ENCODE data around the gene BMAL2. TPM values are rescaled to one million over a fixed set of nuclear protein-coding genes. Genes with fewer than 3 reads are reported as not detected.

Gene BMAL2
- total and polyA plus RNA-seq, 12 donors, result 0.40 to 2.5 (median 1.1) TPM

DNA sequence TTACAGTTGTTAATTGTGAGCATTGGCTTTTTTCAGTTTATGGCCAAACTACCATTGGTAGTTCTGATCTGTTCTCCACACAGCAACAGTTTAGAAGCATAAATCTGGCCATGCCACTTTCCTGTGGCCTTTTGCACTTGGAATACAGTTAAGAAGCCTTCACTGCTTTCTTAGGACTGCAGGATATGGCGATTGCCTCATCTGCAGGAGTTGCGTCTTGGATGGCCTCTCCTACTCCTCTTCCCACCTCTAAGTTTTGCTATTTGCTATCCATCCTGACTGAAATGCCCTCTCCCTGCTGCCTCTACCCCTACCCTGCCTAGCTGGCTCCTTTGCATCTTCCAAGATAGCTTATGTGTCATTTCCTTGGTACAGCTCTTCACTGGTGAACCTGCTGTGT, 12.8 kb upstream of the BMAL2 start:
- no peaks in the 10 kb centered on the region for H3K9me3 ChIP-seq (replicated peaks in 1 of 3)
- no peaks in the 10 kb centered on the region for H3K27me3 ChIP-seq
- no peak for TF ChIP-seq POLR2A (IDR thresholded peaks at IDR 0.05)
- TF ChIP-seq, protein P1, sequence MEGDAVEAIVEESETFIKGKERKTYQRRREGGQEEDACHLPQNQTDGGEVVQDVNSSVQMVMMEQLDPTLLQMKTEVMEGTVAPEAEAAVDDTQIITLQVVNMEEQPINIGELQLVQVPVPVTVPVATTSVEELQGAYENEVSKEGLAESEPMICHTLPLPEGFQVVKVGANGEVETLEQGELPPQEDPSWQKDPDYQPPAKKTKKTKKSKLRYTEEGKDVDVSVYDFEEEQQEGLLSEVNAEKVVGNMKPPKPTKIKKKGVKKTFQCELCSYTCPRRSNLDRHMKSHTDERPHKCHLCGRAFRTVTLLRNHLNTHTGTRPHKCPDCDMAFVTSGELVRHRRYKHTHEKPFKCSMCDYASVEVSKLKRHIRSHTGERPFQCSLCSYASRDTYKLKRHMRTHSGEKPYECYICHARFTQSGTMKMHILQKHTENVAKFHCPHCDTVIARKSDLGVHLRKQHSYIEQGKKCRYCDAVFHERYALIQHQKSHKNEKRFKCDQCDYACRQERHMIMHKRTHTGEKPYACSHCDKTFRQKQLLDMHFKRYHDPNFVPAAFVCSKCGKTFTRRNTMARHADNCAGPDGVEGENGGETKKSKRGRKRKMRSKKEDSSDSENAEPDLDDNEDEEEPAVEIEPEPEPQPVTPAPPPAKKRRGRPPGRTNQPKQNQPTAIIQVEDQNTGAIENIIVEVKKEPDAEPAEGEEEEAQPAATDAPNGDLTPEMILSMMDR (IDR thresholded peaks at IDR 0.05), result no peak
- no peak for DNase-seq
- no peak overlapping the region for H3K27ac ChIP-seq
- 91 to 96% (median 94%) methylated on average over 2 of the region's 2 CpGs for WGBS, 4 donors
- H3K4me3 ChIP-seq, result no peak overlapping the region
- intact Hi-C loops (cut with DNase I), result no loop called here
- no peaks in the 10 kb centered on the region for H3K4me1 ChIP-seq (replicated peaks in 1 of 2)
- H3K36me3 ChIP-seq (replicated peaks in 1 of 2), result peaks cover 0 to 62% of the 10 kb centered on the region in 2 donors

DNA sequence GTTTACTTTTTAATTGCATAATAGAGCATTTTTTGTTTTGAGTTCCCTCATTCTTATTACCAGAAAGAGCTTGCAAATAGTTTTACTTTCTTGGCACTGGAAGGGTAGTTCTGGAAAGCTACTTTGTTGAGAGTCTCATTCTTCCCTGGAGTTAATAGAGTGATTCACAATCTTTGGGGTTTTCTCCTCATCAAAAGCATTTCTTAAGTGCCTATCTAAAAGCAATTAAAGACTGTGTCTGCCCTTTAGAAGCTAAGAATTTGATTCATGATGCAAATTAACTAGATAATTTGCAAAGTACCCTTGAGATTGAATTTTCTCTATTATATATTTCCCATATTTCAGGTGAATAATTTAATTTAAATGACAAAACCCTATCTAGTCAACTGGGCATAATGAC, 8.1 kb upstream of the BMAL2 start:
- intact Hi-C loops (cut with DNase I), result no loop called here
- no peak for TF ChIP-seq POLR2A (IDR thresholded peaks at IDR 0.05)
- TF ChIP-seq, protein P1 (IDR thresholded peaks at IDR 0.05), result no peak
- Histone ChIP-seq H3K27me3 (no peaks in the 10 kb centered on the region), H3K4me1 (replicated peaks in 1 of 2) (no peaks in the 10 kb centered on the region), H3K27ac (no peak overlapping the region), H3K9me3 (replicated peaks in 1 of 3) (no peaks in the 10 kb centered on the region), H3K4me3 (no peak overlapping the region), H3K36me3 (replicated peaks in 1 of 2) (peaks cover 0 to 23% of the 10 kb centered on the region in 2 donors)
- DNase-seq, result no peak

DNA sequence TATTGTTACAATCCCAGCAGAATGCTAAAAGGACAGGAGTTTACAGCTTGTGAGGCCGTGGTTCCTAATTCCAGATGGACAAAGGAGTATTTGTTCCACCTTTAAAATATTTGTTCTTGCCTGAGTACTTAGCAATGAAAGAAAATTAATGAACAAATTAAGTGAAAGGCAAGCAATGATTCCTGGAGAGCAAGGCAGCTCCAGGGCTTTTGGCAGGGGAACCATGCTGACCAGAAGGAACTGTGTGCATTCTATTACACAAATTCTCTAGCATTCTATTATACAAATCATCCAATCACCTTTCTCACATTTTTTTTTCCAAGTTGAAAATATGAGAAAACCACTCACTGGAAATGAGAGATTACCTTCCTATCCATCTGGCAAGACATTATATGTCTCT, 1.8 kb upstream of the BMAL2 start:
- no peak overlapping the region for H3K27ac ChIP-seq
- no peaks in the 10 kb centered on the region for H3K9me3 ChIP-seq (replicated peaks in 1 of 3)
- no peak for DNase-seq
- 87 to 96% (median 90%) methylated on average over 1 of the region's 1 CpG for WGBS, 4 donors
- H3K4me1 ChIP-seq (replicated peaks in 1 of 2), result peaks cover 7 to 18% of the 10 kb centered on the region in 2 donors
- no peaks in the 10 kb centered on the region for H3K36me3 ChIP-seq (replicated peaks in 1 of 2)
- TF ChIP-seq, protein P1 (IDR thresholded peaks at IDR 0.05), result no peak
- no peak for TF ChIP-seq POLR2A (IDR thresholded peaks at IDR 0.05)
- no peaks in the 10 kb centered on the region for H3K27me3 ChIP-seq
- H3K4me3 ChIP-seq, result no peak overlapping the region
- intact Hi-C loops (cut with DNase I), result no loop called here

DNA sequence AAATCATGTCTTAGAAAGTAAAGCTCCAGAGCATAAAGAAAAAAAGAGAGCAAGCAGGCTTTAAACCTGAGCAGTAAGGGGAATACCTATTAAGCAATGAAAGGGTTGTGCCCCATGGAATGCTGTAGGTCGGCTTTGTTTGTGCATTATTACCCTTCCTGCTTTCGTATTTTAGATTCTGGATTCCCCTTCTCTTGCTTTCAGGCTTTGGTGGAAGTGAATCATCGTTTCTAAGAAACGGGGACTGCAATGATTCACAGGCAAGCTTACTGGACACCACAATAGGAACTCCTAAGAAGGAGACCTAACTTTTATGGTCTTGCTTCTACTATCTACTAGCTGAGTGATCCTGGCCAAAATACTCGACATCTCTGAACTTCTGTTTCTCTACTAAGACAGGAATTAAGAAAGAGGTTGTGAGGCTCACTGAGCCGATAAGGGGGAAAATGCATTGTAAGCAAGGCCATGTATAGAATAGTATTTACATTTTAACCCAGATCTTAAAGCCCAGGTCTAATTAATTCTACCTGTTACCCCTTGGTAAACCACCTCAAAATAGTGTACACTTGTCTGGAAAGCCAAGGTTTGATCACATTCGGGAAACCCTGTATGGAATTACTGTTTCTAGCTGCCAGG, 1.2 kb upstream of the BMAL2 start:
- Histone ChIP-seq H3K9me3 (replicated peaks in 1 of 3) (no peaks in the 10 kb centered on the region), H3K27me3 (no peaks in the 10 kb centered on the region), H3K36me3 (replicated peaks in 1 of 2) (no peaks in the 10 kb centered on the region), H3K4me3 (no peak overlapping the region), H3K4me1 (replicated peaks in 1 of 2) (peaks cover 7 to 18% of the 10 kb centered on the region in 2 donors), H3K27ac (no peak overlapping the region)
- peak in 4 of 7 donors; percentile 22 to 43 (median 30) for DNase-seq
- intact Hi-C loops (cut with DNase I), result no loop called here
- 36 to 43% (median 39%) methylated on average over 7 of the region's 7 CpGs for WGBS, 4 donors
- no peak for TF ChIP-seq POLR2A (IDR thresholded peaks at IDR 0.05)
- TF ChIP-seq, protein P1 (IDR thresholded peaks at IDR 0.05), result no peak
